Hepatocyte (in vitro differentiated cells): ENCODE measurements around the gene PLEK2. TPM values are rescaled to one million over a fixed set of nuclear protein-coding genes. Genes with fewer than 3 reads are reported as not detected.
"Not testable (repeated sequence)": the region's sequence is repeated elsewhere in the genome, so short reads cannot be mapped to it uniquely, and the experiment has no call there.

ENCODE experiments used
- DNase-seq: peaks from one replicate; pipeline ENCODE4 v3.0.0-alpha.2; 2016; ENCODE audit warnings: low spot score
- H2AFZ ChIP-seq: fragments of 200-600 bp; sonication (generic); 2 replicates; pipeline ENCODE4 v1.6.0; 2016; ENCODE audit warnings: antibody characterized with exemption, mild to moderate bottlenecking
- H3K27ac ChIP-seq: fragments of 200-600 bp; sonication (generic); 2 replicates; pipeline ENCODE4 v1.5.1; 2016; ENCODE audit warnings: mild to moderate bottlenecking
- H3K27me3 ChIP-seq: fragments of 200-600 bp; sonication (generic); 2 replicates; pipeline ENCODE4 v1.6.1; 2016
- H3K36me3 ChIP-seq: fragments of 200-600 bp; sonication (generic); replicated peaks from 2 replicates; pipeline ENCODE4 v1.5.1; 2016; ENCODE audit warnings: low read depth; ENCODE audit not compliant: insufficient read depth
- H3K4me1 ChIP-seq: fragments of 200-600 bp; sonication (generic); 2 replicates; pipeline ENCODE4 v1.5.1; 2016; ENCODE audit warnings: mild to moderate bottlenecking, moderate library complexity; ENCODE audit not compliant: insufficient read depth
- H3K4me2 ChIP-seq: fragments of 200-600 bp; sonication (generic); 2 replicates; pipeline ENCODE4 v1.6.0; 2016
- H3K4me3 ChIP-seq: fragments of 200-600 bp; sonication (generic); 2 replicates; pipeline ENCODE4 v1.5.1; 2016; ENCODE audit warnings: mild to moderate bottlenecking
- H3K79me2 ChIP-seq: fragments of 200-600 bp; sonication (generic); 2 replicates; pipeline ENCODE4 v1.6.0; 2017; ENCODE audit warnings: mild to moderate bottlenecking
- H3K9me2 ChIP-seq: fragments of 200-600 bp; sonication (generic); replicated peaks from 2 replicates; pipeline ENCODE4 v1.6.0; 2017; ENCODE audit warnings: mild to moderate bottlenecking; ENCODE audit not compliant: insufficient read depth
- H3K9me3 ChIP-seq: fragments of 200-600 bp; sonication (generic); 2 replicates; pipeline ENCODE4 v1.5.1; 2016; ENCODE audit warnings: low read depth, mild to moderate bottlenecking
- H4K20me1 ChIP-seq: fragments of 200-600 bp; sonication (generic); 2 replicates; pipeline ENCODE4 v1.6.0; 2016; ENCODE audit warnings: mild to moderate bottlenecking; ENCODE audit not compliant: insufficient read depth, poor library complexity, severe bottlenecking
- EZH2 ChIP-seq: fragments of 200-600 bp; sonication (generic); IDR thresholded peaks from 2 replicates; pipeline ENCODE4 v1.6.1; 2016; ENCODE audit warnings: antibody characterized with exemption, mild to moderate bottlenecking, borderline replicate concordance
- EZH2phosphoT487 ChIP-seq: fragments of 200-600 bp; sonication (generic); IDR thresholded peaks from one replicate; pipeline ENCODE4 v1.6.1; 2018; ENCODE audit warnings: antibody characterized with exemption, mild to moderate bottlenecking, low read depth, moderate library complexity; ENCODE audit not compliant: unreplicated experiment, severe bottlenecking
- WGBS: methylation state at CpG from one replicate; pipeline ENCODE4 v1.1.6; 2016; ENCODE audit warnings: low lambda C conversion rate; ENCODE audit errors: missing lambda C conversion rate; 5-methylcytosine and 5-hydroxymethylcytosine counted together
- polyA plus RNA-seq: library from polyadenylated mRNA; unstranded; fragments of >200 nt; fragmentation: Nextera tagmentation; extraction: Ambion mirVana; gene quantifications from 2 replicates; pipeline ENCODE4 v1.2.1, GENCODE V29; 2016
- total RNA-seq: library from RNA; depleted of rRNA; stranded (reverse); fragments of >200 nt; gene quantifications from 2 replicates; pipeline ENCODE4 v1.2.3, GENCODE V29; 2014
- TF ChIP-seq, protein P1 (sequence below): fragments of 200-600 bp; sonication (generic); IDR thresholded peaks from 2 replicates; pipeline ENCODE4 v1.5.1; 2016; ENCODE audit warnings: antibody characterized with exemption, mild to moderate bottlenecking; ENCODE audit not compliant: poor library complexity

Gene PLEK2
- total and polyA plus RNA-seq, 2 experiments from 2014 or later = 4.8 to 14.6 TPM

GRCh38 chr14:67457782-67458181 lies 45.8 kb upstream of the PLEK2 start:
- Histone ChIP-seq H3K27me3 (no peaks in the 10 kb centered on the region), H4K20me1 (no peaks in the 10 kb centered on the region), H3K36me3 (no peaks in the 10 kb centered on the region), H3K4me3 (no peak overlapping the region), H3K4me1 (no peaks in the 10 kb centered on the region), H3K9me3 (no peaks in the 10 kb centered on the region), H2AFZ (no peak overlapping the region), H3K4me2 (no peak overlapping the region), H3K9me2 (no peaks in the 10 kb centered on the region), H3K27ac (no peak overlapping the region), H3K79me2 (no peaks in the 10 kb centered on the region)
- 20% methylated on average over 6 of the region's 6 CpGs for WGBS
- DNase-seq = no peak
- TF ChIP-seq EZH2 (no peak), EZH2phosphoT487 (no peak)
- TF ChIP-seq, protein P1, sequence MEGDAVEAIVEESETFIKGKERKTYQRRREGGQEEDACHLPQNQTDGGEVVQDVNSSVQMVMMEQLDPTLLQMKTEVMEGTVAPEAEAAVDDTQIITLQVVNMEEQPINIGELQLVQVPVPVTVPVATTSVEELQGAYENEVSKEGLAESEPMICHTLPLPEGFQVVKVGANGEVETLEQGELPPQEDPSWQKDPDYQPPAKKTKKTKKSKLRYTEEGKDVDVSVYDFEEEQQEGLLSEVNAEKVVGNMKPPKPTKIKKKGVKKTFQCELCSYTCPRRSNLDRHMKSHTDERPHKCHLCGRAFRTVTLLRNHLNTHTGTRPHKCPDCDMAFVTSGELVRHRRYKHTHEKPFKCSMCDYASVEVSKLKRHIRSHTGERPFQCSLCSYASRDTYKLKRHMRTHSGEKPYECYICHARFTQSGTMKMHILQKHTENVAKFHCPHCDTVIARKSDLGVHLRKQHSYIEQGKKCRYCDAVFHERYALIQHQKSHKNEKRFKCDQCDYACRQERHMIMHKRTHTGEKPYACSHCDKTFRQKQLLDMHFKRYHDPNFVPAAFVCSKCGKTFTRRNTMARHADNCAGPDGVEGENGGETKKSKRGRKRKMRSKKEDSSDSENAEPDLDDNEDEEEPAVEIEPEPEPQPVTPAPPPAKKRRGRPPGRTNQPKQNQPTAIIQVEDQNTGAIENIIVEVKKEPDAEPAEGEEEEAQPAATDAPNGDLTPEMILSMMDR = no peak

GRCh38 chr14:67456732-67457131 lies 44.8 kb upstream of the PLEK2 start:
- Histone ChIP-seq H3K36me3 (no peaks in the 10 kb centered on the region), H3K4me1 (no peaks in the 10 kb centered on the region), H3K27ac (no peak overlapping the region), H2AFZ (no peak overlapping the region), H4K20me1 (no peaks in the 10 kb centered on the region), H3K27me3 (no peaks in the 10 kb centered on the region), H3K4me2 (no peak overlapping the region), H3K9me3 (no peaks in the 10 kb centered on the region), H3K79me2 (no peaks in the 10 kb centered on the region), H3K4me3 (no peak overlapping the region), H3K9me2 (no peaks in the 10 kb centered on the region)
- no peak for TF ChIP-seq EZH2phosphoT487
- TF ChIP-seq EZH2 = no peak
- TF ChIP-seq, protein P1 = no peak
- DNase-seq = no peak
- WGBS = 92% methylated on average over 5 of the region's 5 CpGs

DNA sequence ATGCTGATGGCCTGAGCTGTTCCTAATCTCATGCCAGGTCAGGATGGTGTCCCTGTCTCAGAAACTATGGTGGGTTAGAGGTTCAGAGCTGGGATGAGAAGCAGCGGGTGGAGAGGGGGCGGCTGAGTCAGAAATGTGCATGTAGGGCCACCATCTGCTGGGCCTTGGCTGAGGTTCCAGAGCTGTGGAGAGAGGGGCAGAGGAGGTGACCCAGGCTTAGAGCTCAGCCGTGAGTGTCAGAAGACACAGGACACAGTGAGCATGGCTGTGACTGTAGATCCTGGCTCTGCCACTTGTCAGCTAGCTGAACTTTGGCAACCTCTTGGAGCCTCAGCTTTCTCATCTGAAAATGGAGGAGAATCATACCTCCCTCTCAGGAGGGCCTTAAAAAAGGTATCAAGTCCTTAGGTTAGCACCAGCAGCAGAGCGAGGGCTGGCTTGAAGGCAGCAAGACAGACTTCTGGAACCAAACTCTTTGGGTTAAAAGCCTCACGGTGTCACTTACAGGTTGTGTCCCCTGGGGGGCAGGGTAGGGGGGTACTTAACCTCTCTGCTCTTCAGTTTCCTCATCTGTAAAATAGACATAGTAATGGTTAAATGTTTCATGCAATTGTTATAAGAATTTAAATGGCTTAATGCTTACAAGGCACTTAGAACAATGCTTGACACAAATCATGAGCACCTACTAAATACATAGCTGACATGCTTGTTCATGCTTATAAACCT lies 41.8 kb upstream of the PLEK2 start:
- Histone ChIP-seq H3K79me2 (no peaks in the 10 kb centered on the region), H3K27me3 (no peaks in the 10 kb centered on the region), H3K4me2 (no peak overlapping the region), H3K9me2 (no peaks in the 10 kb centered on the region), H2AFZ (no peak overlapping the region), H3K27ac (no peak overlapping the region), H3K9me3 (no peaks in the 10 kb centered on the region), H3K4me3 (no peak overlapping the region), H4K20me1 (no peaks in the 10 kb centered on the region), H3K4me1 (no peaks in the 10 kb centered on the region), H3K36me3 (no peaks in the 10 kb centered on the region)
- DNase-seq = no peak
- WGBS = 82% methylated on average over 5 of the region's 5 CpGs
- TF ChIP-seq, protein P1 = no peak
- TF ChIP-seq EZH2phosphoT487 (no peak), EZH2 (no peak)

- not testable (repeated sequence) for H3K79me2 ChIP-seq, DNase-seq, H3K27me3 ChIP-seq, H3K4me1 ChIP-seq, H3K4me2 ChIP-seq, H2AFZ ChIP-seq, H3K36me3 ChIP-seq, H3K4me3 ChIP-seq, H4K20me1 ChIP-seq, H3K9me3 ChIP-seq, H3K9me2 ChIP-seq, H3K27ac ChIP-seq
- 79% methylated on average over 6 of the region's 6 CpGs for WGBS
Measured at GRCh38 chr14:67451667-67452066, 39.7 kb upstream of the PLEK2 start.
